IPS-11a (cell line): ENCODE data around the gene LMNTD1.
"Not testable (repeated sequence)": the region's sequence is repeated elsewhere in the genome, so short reads cannot be mapped to it uniquely, and the experiment has no call there.

Source experiments
- H3K4me3 ChIP-seq: one replicate; pipeline ENCODE4 v1.5.1; 2013; ENCODE audit warnings: low read depth, low read length, control low read depth

LMNTD1 gene

DNA sequence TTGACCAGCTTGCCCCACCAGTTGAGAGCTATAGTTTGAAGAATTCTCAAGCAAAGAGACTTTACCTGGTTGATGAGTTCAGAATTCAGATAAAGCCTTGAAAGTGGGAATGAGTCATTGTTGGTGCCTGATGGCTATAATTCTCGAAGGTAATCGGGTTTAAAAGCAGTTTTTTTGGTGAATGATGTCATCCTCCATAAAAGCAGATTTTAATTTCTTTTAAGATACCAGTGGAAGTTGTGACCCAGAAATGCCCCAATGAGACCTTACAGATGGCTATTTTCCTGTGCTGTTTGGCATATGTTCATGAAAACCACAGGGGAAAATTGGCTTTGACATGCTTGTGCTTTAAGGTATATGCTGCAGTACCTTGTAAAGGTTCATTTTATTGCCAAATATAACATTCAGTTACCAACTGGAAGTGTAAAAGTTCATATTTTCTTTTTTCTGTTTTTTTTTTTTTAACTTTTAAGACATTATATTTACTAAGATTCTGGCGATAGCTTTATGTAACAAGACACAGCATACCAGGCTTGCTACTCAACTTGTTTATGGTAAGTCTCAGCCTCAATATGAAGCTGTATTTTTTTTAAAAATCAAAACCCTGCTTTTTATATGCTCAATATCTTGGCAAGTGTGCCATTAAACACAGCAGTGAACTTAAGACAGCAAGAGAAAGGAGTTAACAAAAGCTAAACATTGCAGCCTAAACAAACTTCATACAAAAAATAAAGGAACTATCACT is 119.3 kb downstream of the LMNTD1 start:
- no peak overlapping the region for H3K4me3 ChIP-seq

DNA sequence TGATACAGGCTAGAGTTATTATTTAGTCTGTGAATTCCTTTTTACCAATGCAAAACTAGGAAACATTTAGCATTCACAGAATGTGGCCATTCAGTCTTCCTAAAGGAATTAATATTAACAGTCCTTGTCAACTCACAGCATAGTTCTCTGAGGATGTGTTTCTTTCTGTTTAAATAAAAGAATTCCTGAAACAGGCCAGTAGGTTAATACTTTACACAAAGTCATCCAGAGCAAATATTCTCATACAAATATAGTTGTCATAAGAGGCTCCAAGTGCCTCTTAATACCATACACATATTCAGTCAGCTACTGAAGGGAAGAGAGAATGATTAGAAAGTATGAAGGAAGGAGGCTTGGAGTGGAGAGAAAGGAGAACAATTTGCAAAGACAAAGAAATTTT is 120.1 kb downstream of the LMNTD1 start:
- H3K4me3 ChIP-seq, result no peak overlapping the region

DNA sequence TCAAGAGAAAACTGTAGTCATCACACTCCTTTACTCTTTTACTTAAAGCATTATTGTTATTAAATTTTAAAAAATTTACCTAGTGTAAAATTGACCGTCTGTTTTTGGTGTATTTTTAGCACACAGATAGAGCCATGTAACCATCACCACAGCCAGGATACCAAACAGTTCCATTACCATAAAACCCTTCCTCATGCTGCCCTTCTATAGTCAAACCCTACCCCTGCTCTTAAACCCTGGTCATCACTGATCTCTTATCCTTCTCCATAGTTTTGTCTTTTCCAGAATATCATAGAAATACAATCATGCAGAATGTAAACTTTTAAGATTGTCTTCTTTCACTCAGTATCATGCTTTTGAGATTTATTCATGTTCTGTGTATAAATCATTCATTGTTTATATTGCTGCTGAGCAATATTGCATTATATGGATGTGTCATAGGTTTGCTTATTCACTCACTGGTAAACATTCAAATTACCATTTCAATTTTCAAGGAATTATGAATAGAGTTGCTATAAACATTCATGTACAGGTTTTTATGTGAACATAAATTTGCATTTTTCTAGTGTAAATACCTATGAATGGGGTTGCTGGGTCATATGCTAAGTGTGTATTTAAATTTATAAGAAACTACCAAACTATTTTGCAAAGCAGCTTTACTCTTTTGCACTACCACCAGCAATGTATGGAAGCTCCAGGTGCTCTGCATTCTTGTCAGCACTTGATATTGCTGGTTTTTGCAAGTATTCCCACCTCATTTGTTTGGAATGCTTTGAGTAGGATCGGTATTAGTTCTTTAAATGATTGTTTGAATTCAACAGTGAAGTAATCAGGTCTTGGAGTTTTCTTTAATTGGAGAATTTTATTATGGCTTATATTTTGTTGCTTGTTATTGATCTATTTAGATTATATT is 125.5 kb downstream of the LMNTD1 start:
- H3K4me3 ChIP-seq, result no peak overlapping the region

DNA sequence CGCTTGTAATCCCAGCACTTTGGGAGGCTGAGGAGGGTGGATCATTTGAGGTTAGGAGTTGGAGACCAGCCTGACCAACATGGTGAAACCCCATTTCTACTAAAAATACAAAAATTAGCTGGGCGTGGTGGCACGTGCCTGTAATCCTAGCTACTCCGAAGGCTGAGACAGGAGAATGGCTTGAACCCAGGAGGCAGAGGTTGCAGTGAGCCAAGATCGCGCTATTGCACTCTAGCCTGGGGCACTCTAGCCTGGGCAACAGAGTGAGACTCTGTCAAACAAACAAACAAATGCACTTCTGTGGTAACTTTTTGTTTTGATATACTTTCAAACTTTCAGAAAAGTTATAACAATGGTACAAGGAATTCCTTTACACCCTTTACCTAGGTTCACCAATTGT is 126.3 kb downstream of the LMNTD1 start:
- not testable (repeated sequence) for H3K4me3 ChIP-seq
